ENCODE results near the gene HS3ST4.

GRCh38 chr16:25823891-25824290 is 132.1 kb downstream of the HS3ST4 start:
- TF ChIP-seq CTCF (IDR thresholded peaks at IDR 0.05), result no peak
- TF ChIP-seq POLR2A (IDR thresholded peaks at IDR 0.05), result no peak
